GM19372 (cell line): ENCODE results near the gene TSPO.

Experiments used
- ATAC-seq: cut with Tn5 transposase; IDR thresholded peaks from one replicate; pipeline ENCODE4 v1.9.1; 2021; ENCODE audit warnings: mild to moderate bottlenecking, low read depth, moderate library complexity; ENCODE audit not compliant: unreplicated experiment

TSPO gene

DNA sequence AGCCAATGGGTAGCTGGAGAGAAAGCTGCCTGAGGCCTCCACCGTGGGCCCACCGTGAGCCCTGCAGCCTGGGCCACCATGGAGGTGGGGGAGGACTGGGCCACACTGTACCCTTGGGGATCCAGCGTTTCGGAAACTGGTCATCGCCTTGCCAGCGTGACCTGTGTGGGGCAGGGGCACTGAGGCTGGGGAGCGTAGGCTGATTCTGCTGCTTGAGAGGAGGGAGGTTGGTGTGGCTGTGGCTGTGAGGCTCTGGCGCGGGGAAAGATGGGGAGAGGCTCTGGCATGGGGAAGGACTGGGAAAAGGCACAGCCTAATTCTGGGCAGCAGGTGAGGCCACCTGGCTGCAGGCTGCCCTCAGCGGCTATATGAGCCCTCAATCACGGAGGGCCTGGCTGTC, 48.2 kb downstream of the TSPO start:
- no peak for ATAC-seq

DNA sequence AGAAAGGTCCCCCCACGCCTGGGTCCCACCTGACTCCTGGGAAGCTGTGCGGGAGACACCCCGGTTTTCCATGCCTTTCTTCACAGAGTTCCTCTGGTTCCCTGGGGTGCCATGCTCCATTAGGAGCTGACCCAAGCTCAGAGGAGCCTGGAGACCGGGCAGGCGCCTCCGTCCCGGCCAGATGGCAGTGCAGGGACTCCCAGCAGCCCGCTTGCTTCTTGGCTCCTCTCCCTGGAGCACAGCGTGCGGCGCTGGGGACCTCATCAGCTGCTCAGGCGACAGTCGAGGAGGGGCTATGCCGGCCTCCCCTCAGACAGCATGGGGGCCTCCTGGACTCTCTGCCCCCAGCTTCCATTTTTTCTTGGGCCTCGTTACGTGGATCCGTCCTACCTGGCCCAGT, 48.7 kb downstream of the TSPO start:
- ATAC-seq: no peak

DNA sequence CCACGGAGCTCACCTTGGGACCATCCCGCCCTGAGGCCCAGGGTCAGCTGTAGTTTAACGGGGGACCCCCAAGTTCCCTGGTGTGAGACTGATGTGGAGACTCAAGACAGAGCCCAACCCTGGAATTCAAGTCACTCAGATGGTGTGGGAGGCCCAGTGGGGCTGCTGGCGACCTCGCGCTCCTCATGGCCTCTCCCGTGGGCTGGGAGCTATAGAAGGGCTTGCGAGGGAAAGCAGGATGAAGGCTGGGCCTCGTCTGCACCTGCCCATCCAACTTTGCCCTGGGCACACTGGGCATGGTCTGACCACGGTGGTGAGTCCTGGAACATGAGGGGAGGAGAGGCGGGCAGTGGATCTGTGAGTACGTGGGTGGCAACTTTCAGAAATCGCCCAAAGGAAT, 49.2 kb downstream of the TSPO start:
- ATAC-seq: no peak

DNA sequence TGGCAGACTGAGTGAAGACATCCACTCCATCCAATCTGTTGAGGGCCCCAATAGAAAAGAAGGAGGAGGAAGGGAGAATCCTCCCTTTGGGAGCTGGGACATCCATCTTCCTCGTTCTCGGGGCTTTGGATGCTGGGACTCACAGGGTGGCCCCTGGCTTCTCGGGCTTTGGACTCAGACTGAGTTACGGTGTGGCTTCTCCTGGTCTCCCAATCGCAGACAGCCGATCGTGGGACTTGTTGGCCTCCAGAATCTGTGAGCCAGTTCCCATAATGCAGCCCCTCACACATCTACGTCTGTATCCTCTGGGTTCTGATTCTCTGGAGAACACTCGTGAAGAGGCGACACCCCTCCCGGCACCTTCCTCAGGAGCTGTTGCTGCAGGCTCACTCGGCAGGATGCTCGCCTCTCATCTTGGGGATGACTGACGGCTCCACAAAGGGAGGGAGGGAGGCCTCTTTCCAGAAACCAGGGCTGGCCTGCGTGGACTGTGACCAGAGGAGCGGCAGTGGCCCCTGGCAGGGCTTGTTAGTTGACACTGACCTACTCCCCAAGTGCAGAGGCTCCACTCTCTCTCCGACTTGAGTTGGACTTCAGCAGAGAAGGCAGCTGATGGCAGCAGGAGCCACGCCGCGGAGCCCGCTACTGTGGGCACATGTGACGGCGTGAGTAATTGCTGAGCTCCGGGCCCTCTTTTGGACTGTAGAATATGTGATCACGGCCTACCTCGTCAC, 50.3 kb downstream of the TSPO start:
- ATAC-seq: no peak

DNA sequence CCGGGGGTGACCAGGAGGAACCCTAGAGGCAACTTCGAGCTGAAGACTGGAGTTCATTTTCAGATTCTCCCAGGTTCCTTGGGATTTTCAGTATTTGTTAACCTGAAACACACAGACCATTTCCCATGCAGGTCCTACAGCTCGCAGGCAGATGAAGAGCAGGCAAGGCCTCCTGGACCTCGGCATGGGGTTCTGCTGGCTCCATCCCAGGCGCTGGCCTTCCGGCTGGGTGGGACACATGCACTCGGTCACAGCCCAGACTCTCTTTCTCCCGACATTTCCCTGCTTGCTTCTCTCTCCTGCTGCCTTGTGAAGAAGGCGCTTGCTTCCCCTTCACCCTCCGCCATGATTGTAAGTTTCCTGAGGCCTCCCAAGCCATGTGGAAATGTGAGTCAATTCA, 51.0 kb downstream of the TSPO start:
- no peak for ATAC-seq

DNA sequence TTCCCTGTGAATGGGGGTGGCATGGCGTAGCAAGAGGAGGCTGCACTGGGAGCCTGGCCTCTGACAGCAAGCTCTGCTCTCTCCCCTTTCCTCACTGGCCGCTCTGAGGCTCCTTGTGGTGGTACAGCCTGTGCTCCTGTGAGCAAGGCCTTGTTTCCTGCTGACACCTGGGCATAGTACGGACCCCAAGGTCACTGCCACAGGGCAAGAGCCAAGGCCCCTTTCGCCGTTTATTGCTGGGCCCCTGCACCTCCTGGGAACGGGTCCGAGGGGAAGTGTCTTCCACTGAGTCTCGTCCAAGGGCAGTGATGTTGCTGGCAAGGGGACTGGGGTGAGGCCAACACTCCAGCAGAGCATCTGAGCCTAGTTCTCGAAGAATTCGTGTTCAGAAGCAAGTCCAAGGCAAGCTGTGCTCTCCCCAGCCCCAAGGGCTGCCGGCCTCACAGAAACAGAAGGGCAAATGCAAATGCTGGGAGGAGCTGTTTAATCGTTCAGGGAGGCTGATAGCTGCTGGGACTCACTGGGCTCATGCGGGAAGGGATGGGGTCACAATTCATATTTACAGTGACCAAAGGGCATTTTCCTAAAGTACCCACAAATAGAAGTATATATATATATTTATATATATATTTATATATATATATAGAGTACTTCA, 51.5 kb downstream of the TSPO start:
- no peak for ATAC-seq

DNA sequence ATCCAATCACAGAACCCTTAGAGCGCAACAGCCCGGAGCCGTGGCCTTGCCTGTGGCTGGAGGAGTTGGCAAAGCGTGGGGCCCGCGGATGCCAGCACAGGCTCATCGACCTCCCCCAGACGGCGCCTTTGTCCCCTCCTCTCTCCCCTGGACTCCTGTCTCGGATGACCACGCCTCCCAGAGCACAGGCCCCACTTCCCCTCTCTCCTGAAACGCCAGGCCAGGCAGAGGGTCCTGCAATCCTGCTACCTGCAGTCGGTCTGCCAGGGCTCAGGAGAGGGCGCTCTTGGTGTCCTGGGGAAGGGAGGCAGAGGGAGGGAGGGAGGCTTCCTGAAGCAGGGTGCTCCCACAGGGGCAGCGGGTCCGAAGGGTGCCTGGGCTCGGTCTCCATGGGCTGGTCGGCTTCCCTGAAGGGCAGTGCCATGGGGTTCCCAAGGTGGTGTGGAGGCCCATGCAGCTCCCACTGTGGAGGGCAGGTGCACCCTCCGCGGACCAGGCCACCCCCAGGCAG, 52.2 kb downstream of the TSPO start:
- no peak for ATAC-seq

DNA sequence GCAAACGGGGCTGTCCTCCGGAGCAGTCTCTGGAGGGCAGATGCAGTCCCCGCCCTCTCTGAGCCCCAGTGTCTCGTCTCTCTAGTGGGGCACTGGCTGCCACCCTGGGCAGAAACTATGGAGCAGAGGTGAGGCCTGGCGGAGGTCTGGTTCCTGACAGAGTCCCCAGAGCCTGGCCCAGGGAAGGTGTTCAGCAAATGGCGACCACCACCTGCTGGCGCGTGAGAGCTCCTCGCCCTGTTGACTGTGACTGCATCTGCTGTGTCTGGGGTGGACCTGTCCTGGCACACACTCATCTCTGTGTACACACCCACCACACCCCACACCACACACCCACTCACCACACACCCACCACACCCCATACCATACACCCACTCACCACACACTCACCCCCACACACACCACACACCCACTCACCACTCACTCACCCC, 53.9 kb downstream of the TSPO start:
- ATAC-seq: no peak

DNA sequence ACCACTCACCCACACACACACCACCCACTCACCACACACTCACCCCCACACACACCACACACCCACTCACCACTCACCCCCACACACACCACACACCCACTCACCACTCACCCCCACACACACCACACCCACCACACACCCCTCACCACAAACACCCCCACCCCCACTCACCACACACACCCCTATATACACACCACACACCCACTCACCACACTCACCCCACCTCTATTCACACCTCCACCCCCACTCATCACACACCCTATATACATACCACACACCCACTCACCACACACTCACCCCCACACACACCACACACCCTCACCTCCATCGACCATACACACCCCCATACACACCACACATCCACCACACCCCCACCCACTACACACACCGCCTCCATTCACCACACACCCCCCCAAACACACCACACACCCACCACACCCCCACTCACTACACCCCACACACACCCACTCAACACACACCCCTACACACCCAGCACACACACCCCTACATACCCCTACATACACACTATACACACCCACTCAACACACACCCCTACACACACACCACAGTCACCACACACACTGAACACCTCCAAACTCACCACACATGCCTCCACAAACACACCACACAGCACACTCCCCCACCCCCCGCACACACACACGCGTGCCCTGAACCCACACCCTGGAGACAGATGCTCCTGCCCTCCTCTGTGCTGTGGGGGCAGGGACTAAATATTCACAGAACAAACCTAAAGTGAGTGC, 54.6 kb downstream of the TSPO start:
- no peak for ATAC-seq

DNA sequence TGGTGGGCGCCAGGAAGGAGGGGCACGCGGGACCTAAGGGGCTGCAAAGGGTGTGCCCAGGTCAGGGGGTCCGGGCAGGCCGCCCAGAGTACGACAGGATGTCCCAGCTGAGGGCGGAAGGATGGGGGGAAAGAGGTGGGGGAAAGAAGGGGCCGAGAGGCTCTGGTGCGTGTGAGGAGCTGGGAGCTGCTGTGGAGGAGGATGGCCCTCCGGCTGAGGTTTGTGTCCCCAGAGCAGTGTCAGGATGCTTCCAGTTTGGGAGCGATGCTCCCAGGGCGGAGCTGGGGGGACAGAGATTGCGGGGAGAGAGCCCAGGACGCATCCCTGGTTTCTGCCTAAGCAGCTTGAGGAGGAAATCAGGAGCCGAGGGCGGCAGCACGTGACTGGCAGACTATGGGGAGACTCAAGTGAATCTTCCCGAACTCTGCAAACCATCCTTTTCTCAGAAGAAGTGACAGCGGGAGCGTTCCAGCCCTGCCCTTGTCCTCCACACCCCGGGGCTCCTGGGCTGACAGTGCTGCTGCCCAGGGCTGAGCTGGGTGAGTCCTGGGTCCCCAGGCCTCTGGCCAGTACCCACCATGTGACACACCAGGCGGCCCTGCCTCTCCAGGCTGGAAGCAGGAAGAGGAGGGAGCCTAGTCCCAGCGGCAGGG, 55.3 kb downstream of the TSPO start:
- no peak for ATAC-seq

DNA sequence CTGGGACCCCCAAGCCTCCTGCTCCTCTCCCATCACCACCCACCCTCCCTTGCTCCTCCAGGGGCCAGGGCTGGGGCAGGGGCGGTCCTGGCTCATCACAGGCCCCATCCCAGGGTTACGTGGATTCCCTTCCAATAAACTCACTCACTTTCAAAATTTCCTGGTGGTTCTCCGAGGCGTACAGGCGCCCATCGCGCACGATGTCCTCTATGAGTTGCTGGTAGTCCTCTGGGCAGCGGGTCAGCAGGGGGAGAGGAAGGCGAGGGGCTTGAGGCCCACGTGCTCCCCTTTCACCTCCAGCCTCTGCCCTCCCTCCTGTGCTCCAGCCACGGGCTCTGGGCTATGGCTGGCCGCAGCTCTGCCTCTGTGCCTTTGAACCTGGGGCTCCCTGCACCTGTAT, 56.0 kb downstream of the TSPO start:
- no peak for ATAC-seq

DNA sequence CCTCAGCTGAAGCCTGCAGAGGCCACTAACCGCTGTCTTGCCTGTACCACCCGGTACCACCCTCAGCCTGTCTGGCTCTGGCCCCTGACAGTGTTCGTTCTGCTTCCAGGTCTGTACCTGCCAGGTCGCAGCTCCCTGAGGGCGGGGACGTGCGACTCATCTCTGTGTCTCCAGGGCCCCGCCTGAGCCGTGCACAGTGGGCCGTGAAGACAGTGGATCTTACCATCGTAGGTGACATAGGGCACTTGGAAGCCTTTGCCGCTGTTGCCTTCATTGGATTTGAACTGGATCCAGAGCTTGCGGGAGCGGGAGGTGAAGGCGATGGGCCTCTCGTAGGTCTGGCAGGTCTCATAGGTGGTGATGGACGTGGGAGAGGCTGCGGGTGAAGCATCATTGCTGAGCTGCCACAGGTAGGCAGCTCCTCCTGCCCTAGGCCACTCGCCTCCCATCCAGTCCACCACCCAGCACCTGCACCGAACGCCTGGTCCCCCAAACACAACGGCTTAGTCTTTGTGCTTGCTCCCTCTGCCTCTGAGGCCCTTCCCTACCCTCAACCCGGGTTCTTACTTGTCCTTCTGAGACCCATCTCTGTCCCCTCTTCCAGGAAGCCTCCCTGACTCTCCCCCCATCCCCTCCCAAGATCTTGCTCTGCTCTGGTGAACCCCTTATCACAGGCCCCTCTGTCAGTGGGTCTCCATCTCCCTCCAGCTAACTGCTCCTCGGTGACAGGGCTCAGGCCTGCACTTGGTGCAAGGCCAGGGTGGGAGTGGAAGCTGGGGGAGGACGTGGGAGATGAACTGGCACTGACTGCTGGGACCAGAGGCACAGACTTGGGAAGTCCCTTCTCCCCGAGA, 56.7 kb downstream of the TSPO start:
- ATAC-seq: no peak

DNA sequence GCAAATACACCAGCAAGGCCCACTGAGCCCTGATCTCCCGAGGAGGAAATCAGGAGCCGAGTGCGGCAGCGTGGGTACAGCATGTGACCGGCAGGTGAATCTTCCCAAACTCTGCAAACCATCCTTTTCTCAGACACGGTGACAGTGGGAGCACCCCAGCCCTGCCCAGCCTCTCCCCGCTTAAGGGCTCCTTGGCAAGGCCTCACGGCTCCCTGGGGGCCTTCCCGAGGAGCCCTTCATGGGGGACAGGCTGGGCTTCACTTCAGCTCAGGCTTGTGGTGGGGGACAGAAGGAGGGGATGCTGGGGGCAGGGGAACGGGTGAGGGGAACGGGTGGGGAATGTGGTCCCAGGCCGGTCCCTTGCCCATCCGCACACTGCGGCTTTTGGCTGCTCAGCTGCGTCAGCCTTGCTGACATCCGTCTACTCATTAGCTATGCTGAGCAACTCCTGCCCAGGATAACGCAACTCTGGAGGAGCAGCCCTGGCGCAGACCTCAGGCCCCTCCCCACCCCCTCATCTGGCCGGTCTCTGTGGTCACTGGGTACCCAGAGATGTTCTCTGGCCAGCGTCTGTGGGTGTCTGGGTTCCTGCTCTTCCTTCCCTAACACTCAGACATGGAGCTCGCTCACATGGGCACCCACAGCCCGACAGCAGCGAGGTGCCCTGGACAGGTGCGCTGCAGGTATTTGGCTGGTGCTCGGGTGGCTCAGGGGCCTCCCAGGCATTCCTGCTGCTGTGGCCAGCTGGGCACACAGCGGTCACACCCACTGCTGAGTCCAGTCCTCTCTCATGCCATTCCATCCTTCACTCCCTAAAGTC, 57.6 kb downstream of the TSPO start:
- ATAC-seq: no peak

DNA sequence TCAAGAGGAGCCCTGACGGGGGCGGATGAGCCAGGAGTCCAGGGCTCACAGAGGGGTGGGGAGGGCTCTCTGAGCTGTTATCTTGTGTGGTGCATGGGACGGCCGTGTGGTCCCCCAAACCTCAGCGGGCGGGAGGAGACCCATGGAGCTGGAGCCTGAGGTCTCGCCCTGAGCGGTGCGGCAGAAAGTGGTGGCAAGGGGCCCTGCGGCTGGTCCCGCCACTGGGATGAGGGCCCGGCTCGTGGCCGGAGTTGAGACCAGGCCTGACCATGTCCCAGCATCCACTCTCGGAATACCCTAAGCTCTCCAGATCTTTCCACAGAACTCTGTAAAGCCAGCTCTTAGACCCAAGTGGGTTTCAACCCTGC, 58.1 kb downstream of the TSPO start:
- no peak for ATAC-seq

DNA sequence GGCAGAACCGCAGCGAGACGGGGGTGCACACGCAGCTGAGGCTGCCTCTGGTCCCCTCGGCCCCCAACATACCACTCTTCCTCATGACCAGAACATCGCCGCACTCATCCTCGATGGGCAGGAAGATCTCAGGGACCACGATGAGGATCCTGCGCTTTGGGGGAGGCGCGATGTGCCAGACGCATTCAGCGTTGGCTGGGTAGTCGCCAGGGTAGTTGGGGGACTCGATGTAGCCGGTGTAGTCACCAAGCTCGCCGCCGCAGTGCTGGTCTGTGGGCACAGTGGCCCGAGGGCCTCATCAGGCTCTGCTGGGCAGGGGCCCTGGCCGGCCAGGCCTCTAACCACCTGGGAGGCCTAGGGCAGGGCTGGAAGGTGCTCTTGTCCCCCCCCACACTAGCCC, 58.6 kb downstream of the TSPO start:
- no peak for ATAC-seq

DNA sequence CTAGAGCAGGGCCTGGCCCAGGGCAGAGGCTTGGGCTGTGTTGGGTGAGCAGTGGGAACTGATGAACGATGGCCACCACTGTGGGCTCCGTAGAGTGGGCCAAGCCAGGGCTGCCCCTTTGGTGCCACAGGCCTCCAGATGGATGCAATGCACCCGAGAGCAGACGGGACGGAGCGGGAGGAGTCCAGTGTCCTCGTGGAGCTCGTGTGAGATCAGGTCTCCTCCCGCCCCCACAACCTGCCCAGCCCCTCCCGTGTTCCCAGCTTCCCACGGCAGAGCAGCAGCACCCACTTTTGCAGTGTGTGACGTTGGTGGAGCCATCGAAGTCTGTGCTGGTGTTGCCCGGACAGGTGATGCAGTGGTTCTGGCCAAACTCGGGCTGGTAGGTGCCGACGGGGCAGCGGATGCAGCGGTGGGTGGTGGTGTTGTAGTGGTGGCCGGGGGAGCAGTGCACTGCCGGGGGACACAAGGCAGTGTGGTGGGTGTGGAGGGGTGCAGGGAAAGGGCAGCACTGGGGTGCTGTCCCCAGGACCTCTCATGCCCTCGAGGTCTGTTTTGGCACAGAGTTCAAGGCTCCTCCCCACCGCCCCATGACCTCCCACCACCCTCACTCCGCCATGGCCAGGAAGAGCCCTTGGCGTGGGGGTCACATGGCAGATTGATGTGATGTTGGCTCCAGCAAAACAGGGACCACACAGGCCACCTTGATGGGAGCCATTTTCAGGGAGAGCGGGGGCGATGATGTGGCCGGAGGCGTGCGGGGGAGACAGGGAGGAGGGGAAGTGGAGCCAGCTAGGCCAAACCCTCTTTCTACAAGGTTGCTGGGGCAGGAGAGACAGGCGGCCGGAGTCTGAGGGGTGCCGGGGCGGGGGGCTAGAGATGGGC, 59.5 kb downstream of the TSPO start:
- ATAC-seq: no peak

DNA sequence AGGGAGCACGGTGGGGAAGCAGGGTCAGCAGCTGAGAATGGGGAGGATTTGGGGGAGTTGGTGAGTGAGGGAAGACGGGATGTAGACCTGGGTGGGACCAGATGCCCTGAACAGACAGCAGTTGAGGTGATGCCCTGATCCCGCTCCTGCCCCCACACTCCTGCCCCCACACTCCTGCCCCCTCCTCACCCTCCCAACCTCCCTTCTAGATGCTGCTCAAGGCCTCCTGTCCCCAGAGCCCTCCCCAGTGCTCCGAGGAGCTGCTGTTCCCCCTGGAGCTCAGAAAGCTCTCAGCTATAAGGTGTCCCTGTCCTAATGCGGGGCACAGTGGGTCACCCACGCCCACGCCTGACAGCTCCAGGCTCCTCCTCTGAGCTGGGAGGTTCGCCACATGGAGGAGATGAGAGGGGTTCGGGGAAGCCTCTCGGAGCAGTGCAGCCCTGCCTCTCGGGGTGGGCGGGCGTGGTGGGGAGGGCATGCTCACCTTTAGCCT, 60.6 kb downstream of the TSPO start:
- no peak for ATAC-seq

DNA sequence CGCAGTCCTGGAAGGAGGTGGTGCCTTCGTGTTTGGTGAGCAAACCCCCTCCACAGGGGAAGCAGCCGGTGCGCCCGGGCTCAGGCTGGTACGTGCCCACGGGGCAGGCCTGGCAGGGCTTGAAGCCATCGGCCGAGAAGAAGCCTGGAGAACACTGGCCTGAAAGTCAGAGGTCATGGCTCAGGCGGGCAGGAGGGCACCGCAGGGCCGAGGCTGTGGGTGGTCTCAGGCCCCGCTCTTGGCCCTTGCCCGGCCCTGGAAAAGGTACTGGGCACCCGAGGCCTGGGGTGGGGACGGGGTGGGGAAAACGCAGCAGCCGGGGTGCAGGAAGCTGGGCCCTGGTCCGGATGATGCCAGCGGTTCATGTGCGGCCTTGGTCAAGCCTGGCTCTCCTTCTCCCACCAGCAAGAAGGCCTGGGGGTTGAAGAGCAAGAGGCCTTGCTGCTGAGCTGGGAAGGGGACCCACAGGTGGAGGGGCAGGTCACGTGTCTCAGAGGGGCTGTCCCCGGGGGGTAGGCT, 61.1 kb downstream of the TSPO start:
- no peak for ATAC-seq
